VCaP (cell line): Measurements from ENCODE around the gene NLRP8.
"Not testable (repeated sequence)": the region's sequence is repeated elsewhere in the genome, so short reads cannot be mapped to it uniquely, and the experiment has no call there.

Experiments used
- H3K27ac ChIP-seq: fragments of 450-650 bp; 2 replicates; pipeline ENCODE4 v1.5.1; 2017
- CTCF ChIP-seq: fragments of 450-650 bp; conservative IDR thresholded peaks from 2 replicates; pipeline ENCODE4 v1.5.1; 2017; ENCODE audit warnings: mild to moderate bottlenecking, moderate library complexity

NLRP8 gene

DNA sequence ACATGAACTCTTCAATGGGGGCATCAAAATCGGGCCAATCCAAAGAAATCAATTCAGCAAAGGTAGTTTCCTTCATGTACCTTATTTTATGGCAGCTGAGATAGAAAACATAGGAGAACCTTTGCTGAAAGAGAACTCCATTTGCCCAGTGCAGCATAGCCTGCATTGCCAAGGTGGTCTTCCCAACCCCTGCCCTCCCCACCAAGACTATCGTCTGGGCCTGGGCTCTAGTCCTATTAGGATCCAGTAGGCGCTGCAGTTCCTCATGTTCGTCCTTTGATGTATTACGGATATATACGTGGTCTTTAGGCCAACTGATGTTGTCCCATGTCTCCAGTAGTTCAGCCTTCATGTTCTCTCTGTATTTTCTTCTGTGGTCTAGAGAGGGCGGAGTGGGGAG lies 34.7 kb upstream of the NLRP8 start:
- TF ChIP-seq CTCF = no peak
- no peak overlapping the region for H3K27ac ChIP-seq

GRCh38 chr19:55913643-55914268 lies 33.9 kb upstream of the NLRP8 start:
- TF ChIP-seq CTCF = peak; percentile 71
- no peak overlapping the region for H3K27ac ChIP-seq

DNA sequence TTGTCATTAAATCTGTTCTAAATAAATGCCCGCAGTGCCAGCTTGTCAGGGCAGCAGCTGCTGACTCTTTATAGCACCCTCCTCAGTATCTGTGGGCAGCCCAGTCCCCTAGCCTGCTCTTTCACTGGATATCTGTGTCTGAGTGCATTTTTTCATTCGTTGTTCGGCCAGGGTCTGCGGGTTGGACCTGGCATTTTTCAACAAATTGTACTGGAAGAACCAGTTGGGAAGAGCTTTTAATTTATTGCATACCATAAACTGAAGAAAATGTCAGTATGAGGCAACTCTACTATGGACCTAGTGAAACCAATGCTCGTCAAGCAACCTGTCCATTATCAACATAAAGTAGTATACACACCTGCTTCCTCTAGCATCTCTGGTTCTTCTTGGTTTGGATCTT lies 24.1 kb upstream of the NLRP8 start:
- no peak overlapping the region for H3K27ac ChIP-seq
- TF ChIP-seq CTCF = no peak

- H3K27ac ChIP-seq = no peak overlapping the region
- TF ChIP-seq CTCF = no peak
Observed at GRCh38 chr19:55927991-55928390, 19.6 kb upstream of the NLRP8 start.

- H3K27ac ChIP-seq = not testable (repeated sequence)
Observed at GRCh38 chr19:55929258-55929657, 18.4 kb upstream of the NLRP8 start.

- no peak for TF ChIP-seq CTCF
- no peak overlapping the region for H3K27ac ChIP-seq
Observed at GRCh38 chr19:55930996-55931515, 16.6 kb upstream of the NLRP8 start.

DNA sequence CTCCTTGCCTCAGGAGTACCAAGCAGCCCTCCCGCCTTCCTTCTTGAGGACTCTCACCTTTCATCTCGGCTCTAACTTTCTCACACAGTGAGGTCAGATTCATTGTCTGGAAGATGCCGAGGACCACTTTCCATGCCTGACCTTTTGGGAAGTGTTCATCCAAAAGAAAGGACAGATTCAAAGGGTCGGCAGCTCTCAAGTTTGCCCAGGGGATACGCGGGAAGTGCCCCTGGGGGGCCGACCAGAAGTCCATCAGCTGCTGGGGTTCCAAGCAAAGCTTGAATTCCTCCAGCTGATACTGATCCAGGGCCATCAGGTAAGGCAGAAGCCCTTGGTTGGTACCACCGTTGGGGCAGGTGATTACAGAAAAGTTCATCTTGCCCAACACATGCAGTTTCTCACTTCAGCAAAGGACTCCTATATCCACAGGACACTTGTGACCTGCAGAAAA lies 15.7 kb upstream of the NLRP8 start, which contains the start of gene NLRP13:
Gene NLRP13, minus strand, starts transcription at position 401 of the 451 bp plus-strand sequence. Its CDS starts 25 bp downstream, at position 376.
- H3K27ac ChIP-seq = no peak within 1 kb of the TSS
- no peak for TF ChIP-seq CTCF

DNA sequence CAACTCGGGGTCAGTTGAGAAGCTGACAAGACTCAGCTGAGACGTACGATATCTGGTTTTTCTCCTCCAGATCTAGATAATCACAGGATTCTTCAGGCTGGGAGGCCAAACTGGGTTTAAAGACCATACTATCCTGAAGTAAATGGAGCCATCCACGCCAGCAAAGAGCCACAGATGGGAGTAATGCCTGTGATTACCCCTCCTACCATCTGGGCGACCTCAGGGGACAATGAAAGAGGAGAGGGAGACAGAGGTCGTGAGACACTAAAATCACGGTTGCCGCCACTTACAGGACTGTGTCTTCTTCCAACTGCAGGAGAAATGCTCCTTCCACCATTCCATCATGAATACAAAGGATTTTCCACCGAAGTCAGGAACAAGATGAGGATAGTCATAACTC lies 12.4 kb upstream of the NLRP8 start:
- no peak for TF ChIP-seq CTCF
- H3K27ac ChIP-seq = no peak overlapping the region
